NCI-H82 treated with DMSO at 0.1 percent for 48 hours (cell line): ENCODE results near the gene IRX4.

Source experiments
- DNase-seq: peaks from one replicate; lab custom pipeline; 2025; ENCODE audit not compliant: unreplicated experiment; lab: John Stamatoyannopoulos, UW

The IRX4 gene

DNA sequence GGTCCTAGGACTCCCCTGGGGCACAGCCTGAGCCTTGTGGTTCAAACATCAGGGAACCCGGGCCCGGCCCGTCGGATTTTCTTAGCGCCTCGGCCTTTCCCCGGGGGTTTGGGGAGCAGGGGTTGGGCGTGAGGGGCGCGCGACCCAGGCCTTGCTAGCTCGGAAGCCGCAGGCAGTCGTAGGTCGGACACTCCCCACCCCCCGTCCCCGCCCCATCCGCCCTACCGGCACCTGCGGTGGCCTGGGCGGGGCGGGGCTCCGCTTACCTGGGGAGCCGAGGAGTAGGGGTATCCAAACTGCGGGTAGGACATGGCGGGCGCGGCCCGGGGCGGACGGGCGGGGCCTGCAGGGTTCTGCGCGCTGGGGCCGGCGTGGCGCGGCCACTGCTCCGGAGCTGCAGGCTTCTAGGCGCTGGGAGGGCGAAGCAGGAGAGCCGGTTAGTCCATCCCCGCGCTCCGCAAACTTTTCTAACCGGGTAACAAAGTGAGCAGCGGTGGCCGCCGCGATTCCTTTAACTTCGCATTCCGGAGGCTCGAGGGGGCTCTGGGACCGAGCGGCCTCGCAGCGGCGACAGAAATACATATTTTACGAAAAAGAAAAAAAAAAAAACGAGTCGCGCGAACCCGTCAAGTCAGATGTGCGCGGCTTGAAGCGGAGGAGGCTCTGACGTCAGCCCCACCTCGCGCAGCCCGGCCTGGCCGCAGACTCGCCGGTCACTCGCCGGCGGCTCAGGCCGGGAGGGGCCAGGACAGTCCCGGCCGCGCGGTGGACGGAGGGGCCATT is at the start of gene IRX4:
TSS of gene IRX4 (minus strand) at position 589 of the 783 bp plus-strand sequence. CDS start at position 311, 278 bp downstream.
- no peak for DNase-seq

- DNase-seq: no peak
Measured at GRCh38 chr5:1931604-1932231, 49.0 kb upstream of the IRX4 start.

DNA sequence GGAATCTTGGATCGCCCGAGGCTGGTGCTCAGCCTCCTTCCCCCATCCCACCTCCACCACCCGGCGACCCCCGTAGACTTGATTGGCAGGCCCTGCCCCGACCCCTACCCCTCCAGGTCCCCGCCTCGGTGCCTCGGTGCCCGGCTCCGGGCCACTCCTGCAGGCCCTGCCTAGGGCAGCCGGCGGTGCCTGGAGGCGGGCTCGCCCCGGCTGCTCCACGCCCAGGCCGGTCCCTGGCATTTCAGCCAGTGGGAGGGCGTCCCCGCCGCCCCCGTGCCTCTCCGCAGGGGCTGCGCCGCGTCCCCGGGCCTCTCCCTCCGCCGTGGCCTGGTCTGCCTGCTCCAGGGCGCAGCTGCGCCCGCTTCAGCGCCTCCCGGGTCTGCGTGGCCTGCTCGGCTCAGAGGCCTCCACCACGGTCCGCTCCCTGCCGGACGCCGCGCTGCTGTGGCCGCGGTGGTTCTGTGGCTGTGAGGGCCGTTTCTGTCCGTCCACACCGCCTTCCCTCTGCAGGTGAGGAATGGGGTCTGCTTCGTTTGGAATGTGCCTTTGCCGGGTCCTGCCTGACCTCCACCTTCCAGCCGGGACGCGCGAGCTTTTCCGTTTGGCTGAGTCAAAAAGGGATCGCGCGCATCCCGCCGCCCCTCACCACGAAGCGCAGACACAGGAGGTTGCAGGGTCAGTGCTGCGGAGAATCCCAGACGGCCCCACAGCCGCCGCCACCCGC is 48.3 kb upstream of the IRX4 start:
- no peak for DNase-seq

GRCh38 chr5:1930501-1930879 is 47.8 kb upstream of the IRX4 start:
- no peak for DNase-seq

DNA sequence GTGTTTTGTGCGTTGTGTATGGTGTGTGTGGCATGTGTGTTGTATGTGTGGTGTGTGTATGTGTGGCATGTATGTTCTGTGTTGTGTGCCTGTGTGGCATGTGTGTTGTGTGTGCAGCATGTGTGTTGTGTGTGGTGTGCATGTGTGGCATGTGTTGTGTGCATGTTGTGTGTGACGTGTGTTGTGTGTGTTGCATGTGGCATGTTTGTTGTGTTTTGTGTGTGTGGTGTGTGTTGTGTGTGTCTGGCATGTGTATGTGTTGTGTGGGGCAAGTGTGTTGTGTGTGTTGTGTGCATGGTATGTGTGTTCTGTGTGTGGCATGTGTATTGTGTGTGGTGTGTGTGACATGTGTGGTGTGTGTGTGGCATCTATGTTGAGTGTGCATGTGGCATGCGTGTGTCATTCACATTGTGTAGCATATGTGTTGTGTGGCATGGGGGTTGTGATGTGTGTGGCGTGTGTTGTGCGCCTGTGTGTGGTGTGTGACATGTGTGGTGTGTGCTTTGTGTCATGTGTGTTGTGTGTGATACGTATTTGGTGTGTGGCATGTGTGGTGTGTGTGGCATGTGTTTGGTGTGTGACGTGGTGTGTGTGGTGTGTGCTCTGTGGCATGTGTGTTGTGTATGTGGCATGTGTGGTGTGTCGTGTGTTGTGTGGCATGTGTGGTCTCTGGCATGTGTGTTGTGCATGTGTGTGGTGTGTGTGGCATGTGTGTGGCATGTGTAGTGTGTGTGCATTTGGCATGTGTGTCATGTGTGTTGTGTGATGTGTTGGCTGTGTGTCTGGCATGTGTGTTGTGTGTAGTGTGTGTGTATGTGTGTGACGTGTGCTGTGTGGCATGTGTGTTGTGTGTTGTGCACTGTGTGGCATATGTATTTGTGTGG is 46.6 kb upstream of the IRX4 start:
- DNase-seq: no peak

DNA sequence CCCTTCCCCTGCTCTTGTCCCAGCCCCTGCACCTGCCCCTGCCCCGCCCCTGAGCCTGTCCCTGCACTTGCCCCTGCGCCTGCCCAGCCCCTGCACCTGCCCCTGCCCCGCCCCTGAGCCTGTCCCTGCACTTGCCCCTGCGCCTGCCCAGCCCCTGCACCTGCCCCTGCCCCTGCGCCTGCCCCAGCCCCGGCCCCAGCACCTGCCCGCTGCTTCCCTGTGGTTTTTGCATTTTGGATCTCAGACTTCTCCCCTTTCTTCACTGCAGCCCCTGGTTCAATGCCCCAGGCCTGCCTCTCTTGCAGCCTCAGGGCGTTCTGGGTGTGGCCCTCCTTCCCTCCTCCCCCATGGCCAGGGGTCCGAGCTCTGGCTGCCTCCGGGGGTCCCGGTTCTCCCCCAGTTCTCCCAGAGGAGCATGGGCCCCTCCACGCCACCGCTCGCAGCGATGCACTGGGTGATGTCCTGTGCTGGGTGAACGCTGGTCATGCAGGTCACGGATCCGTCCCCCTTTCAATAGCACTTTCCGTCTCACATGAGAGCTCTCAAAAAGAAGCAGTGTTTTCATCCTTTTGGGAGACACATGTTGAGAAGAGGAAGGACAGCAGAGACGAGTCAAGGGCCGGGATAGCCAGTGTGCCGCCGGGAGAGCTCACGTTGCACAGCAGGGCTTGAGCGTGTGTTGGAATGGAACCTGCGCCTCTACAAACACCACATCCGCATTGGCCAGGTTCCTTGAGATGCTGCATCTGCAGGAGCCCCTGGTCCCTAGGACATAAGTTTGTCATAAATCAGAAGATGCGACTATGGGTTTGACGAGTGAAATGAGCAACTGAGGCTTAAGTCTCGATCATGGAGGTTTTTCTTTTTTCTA is 44.0 kb upstream of the IRX4 start:
- no peak for DNase-seq

- no peak for DNase-seq
Measured at GRCh38 chr5:1926071-1926440, 43.3 kb upstream of the IRX4 start.

DNA sequence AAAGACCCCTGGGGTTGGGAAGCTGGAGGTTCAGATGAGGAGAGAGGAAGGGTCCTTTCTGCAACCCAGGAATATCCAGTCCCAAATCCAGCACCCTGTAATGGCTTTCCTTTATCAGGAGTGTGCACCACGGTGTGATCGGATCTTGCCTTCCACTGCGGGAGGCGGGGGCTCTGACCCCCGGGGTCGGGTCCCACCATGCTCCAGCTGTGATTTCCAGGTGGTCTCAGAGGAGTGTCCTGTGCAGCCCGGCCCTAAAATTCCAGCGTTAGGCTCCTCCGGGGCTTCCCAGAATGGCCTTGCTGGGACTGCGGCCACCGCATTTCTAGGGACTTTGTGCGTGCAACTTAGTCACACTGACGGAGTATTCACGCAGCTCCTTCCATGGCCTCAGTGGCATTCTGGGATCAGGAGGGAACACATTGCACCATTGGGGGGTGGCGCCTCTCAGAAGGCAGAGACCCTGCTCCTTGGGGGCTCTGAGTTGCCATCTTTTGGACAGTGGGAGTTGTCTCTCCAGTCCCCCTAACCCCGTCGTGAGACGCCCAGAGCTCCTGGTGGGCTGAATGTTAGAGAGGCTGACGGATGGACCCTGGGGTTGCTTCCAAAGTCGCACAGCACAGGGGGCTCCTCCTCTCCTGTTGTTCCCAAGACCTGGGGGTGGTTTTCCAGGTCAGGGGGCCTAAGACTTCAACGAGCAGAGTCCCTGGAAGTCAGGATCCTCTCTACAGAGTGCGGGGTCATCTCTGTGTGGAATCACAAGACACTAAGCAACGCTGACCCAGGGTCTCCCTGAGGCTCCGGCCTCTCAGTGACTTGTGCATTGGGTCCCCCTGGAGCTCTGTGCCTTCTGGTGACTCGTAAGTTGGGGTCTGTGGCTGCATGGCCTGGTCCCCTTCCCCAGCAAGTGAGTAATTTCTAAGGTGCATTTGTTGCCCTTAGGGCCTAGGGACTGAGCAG is 42.7 kb upstream of the IRX4 start:
- no peak for DNase-seq

- no peak for DNase-seq
Measured at GRCh38 chr5:1923766-1924165, 41.0 kb upstream of the IRX4 start.

GRCh38 chr5:1923341-1923740 is 40.6 kb upstream of the IRX4 start:
- DNase-seq: no peak

DNA sequence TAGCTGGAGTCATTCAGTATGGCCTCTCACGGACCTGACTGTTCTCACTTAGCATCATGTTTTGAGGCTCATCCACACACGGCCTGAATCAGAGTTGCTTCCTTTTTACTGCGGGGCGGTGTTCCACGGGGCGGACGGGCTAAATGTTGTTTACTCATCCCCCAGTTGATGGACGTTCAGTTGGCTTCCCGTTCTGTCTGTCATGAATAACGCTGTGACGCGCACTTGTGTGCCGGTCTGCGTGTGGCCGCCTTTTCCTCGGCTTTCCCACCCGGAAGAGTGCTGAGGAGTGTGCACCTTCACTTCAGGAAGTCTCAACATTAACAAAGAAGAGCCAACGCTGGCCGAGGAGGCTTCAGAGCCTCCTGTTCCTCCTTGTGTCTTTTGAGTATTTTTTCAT is 39.0 kb upstream of the IRX4 start:
- no peak for DNase-seq

- DNase-seq: no peak
Measured at GRCh38 chr5:1919750-1920149, 37.0 kb upstream of the IRX4 start.

- no peak for DNase-seq
Measured at GRCh38 chr5:1919209-1919566, 36.5 kb upstream of the IRX4 start.

GRCh38 chr5:1918488-1919208 is 35.9 kb upstream of the IRX4 start:
- DNase-seq: no peak

DNA sequence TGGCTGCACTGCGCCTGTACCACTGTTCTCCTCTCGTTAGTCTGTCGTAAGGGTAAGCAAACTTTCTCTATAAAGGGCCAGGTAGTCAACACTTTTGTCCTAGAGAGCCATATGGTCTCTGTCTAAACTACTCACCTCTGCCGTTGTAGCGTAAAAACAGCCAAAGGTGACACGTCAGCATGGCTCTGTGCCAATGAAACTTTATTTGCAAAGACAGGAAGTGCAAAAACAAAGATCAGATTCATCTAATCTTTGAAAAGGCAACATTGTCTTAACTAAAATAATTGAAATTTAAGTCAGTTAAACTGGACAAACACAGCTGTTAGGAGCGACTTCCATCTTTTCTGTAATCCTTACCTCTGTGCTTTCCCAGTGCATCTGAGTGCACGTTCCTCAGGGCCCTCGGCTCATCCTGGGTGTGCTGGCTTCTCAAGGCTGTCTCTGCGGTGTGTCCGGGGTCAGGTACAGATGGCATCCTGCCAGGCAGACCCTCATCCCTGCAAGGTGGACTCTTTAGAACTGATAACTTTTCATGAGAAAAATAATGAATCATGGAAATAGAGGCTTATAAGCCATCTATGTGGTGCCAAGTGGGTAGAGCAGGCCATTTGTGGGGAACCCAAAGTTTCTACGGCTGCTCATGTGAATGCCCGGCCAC is 35.2 kb upstream of the IRX4 start:
- no peak for DNase-seq

GRCh38 chr5:1916041-1917001 is 33.6 kb upstream of the IRX4 start:
- DNase-seq: no peak

DNA sequence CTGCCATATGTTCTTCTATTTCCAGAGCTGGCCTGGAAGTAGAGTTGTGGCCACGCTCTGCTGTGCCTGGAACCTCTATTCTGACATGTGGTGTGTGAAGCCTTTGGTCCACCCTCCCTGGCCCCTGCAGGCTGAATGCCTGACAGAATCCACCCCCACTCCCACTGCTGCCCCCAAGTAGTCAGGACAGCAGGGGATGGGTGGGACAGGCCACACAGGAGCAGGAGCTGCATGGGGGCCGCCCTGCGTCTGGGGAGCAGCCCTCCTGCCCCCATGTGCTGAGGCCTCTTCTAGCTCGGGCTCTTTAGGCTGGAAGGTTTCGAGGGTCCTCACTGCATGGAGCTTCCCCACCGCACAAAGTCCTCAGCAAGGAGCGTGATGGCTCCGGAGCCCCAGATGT is 32.6 kb upstream of the IRX4 start:
- no peak for DNase-seq
